Measurements from ENCODE around the gene ENTHD1.

GRCh38 chr22:39714321-39714720 lies 179.2 kb downstream of the ENTHD1 start:
- TF ChIP-seq CTCF (conservative IDR thresholded peaks at IDR 0.05) (no peak), ZFX (IDR thresholded peaks at IDR 0.05) (no peak)

Measured in C4-2B (cell line).